ENCODE measurements around the gene DYRK1B.
"Not testable (repeated sequence)": the region's sequence is repeated elsewhere in the genome, so short reads cannot be mapped to it uniquely, and the experiment has no call there.

The DYRK1B gene

GRCh38 chr19:39833464-39834286 is at the start of gene DYRK1B:
DYRK1B (minus strand) TSS chr19:39834162; CDS start chr19:39831867, 2,295 bp downstream.
- peak within 1 kb of the TSS; percentile 74 for H3K4me3 Mint-ChIP-seq
- peak within 1 kb of the TSS; percentile 94 for H3K27ac Mint-ChIP-seq
- peaks cover 25% of the 10 kb centered on the region for H3K4me1 Mint-ChIP-seq
- ATAC-seq = peak; percentile 93
- H3K9me3 Mint-ChIP-seq = no peaks in the 10 kb centered on the region
- peak; percentile 97 for DNase-seq
- peaks cover 3% of the 10 kb centered on the region for H3K27me3 Mint-ChIP-seq
- H3K36me3 Mint-ChIP-seq (ENCODE audit: low read depth) = peaks cover 57% of the 10 kb centered on the region

GRCh38 chr19:39882645-39883044 is 48.7 kb upstream of the DYRK1B start:
- DNase-seq; H3K36me3 Mint-ChIP-seq (ENCODE audit: low read depth); H3K9me3 Mint-ChIP-seq; ATAC-seq; H3K4me1 Mint-ChIP-seq; H3K27me3 Mint-ChIP-seq; H3K4me3 Mint-ChIP-seq; H3K27ac Mint-ChIP-seq: not testable (repeated sequence)

- ATAC-seq (peak; percentile 62), DNase-seq (peak; percentile 34)
- H3K4me3 Mint-ChIP-seq; H3K4me1 Mint-ChIP-seq; H3K36me3 Mint-ChIP-seq (ENCODE audit: low read depth); H3K9me3 Mint-ChIP-seq; H3K27me3 Mint-ChIP-seq; H3K27ac Mint-ChIP-seq: not testable (repeated sequence)
These were observed 47.6 kb upstream of the DYRK1B start for GRCh38 chr19:39881495-39882110.

- not testable (repeated sequence) for DNase-seq; H3K4me1 Mint-ChIP-seq; H3K27ac Mint-ChIP-seq; H3K27me3 Mint-ChIP-seq; H3K4me3 Mint-ChIP-seq; H3K36me3 Mint-ChIP-seq (ENCODE audit: low read depth); ATAC-seq; H3K9me3 Mint-ChIP-seq
These were observed 46.3 kb upstream of the DYRK1B start for GRCh38 chr19:39880241-39880640.

GRCh38 chr19:39879796-39880195 is 45.8 kb upstream of the DYRK1B start:
- DNase-seq; H3K27me3 Mint-ChIP-seq; H3K4me1 Mint-ChIP-seq; ATAC-seq; H3K36me3 Mint-ChIP-seq (ENCODE audit: low read depth); H3K9me3 Mint-ChIP-seq; H3K27ac Mint-ChIP-seq; H3K4me3 Mint-ChIP-seq: not testable (repeated sequence)

GRCh38 chr19:39878866-39879265 is 44.9 kb upstream of the DYRK1B start:
- ATAC-seq; H3K27me3 Mint-ChIP-seq; DNase-seq; H3K9me3 Mint-ChIP-seq; H3K4me3 Mint-ChIP-seq; H3K27ac Mint-ChIP-seq; H3K36me3 Mint-ChIP-seq (ENCODE audit: low read depth); H3K4me1 Mint-ChIP-seq: not testable (repeated sequence)

GRCh38 chr19:39878398-39878797 is 44.4 kb upstream of the DYRK1B start:
- Mint-ChIP-seq H3K4me1 (no peaks in the 10 kb centered on the region), H3K9me3 (no peaks in the 10 kb centered on the region), H3K4me3 (no peak overlapping the region), H3K27me3 (no peaks in the 10 kb centered on the region), H3K36me3 (ENCODE audit: low read depth) (peaks cover 2% of the 10 kb centered on the region), H3K27ac (no peak overlapping the region)
- ATAC-seq (no peak), DNase-seq (no peak)

GRCh38 chr19:39877982-39878381 is 44.0 kb upstream of the DYRK1B start:
- not testable (repeated sequence) for H3K27ac Mint-ChIP-seq; DNase-seq; ATAC-seq; H3K4me3 Mint-ChIP-seq; H3K27me3 Mint-ChIP-seq; H3K36me3 Mint-ChIP-seq (ENCODE audit: low read depth); H3K9me3 Mint-ChIP-seq; H3K4me1 Mint-ChIP-seq

GRCh38 chr19:39877488-39877887 is 43.5 kb upstream of the DYRK1B start:
- ATAC-seq; H3K27ac Mint-ChIP-seq; DNase-seq; H3K4me1 Mint-ChIP-seq; H3K27me3 Mint-ChIP-seq; H3K36me3 Mint-ChIP-seq (ENCODE audit: low read depth); H3K9me3 Mint-ChIP-seq; H3K4me3 Mint-ChIP-seq: not testable (repeated sequence)

GRCh38 chr19:39876486-39876885 is 42.5 kb upstream of the DYRK1B start:
- DNase-seq; H3K27ac Mint-ChIP-seq; ATAC-seq; H3K36me3 Mint-ChIP-seq (ENCODE audit: low read depth); H3K4me3 Mint-ChIP-seq; H3K4me1 Mint-ChIP-seq; H3K27me3 Mint-ChIP-seq; H3K9me3 Mint-ChIP-seq: not testable (repeated sequence)

GRCh38 chr19:39875401-39875864 is 41.5 kb upstream of the DYRK1B start:
- H3K9me3 Mint-ChIP-seq; H3K4me1 Mint-ChIP-seq; DNase-seq; H3K36me3 Mint-ChIP-seq (ENCODE audit: low read depth); H3K27me3 Mint-ChIP-seq; H3K27ac Mint-ChIP-seq; ATAC-seq; H3K4me3 Mint-ChIP-seq: not testable (repeated sequence)

- DNase-seq (no peak), ATAC-seq (no peak)
- no peaks in the 10 kb centered on the region for H3K4me1 Mint-ChIP-seq
- H3K4me3 Mint-ChIP-seq = no peak overlapping the region
- no peaks in the 10 kb centered on the region for H3K27me3 Mint-ChIP-seq
- H3K27ac Mint-ChIP-seq = no peak overlapping the region
- H3K9me3 Mint-ChIP-seq = no peaks in the 10 kb centered on the region
- H3K36me3 Mint-ChIP-seq (ENCODE audit: low read depth) = peaks cover 2% of the 10 kb centered on the region
These were observed 40.4 kb upstream of the DYRK1B start for GRCh38 chr19:39874404-39874803.

- H3K9me3 Mint-ChIP-seq = no peaks in the 10 kb centered on the region
- no peak for ATAC-seq
- H3K36me3 Mint-ChIP-seq (ENCODE audit: low read depth) = peaks cover 2% of the 10 kb centered on the region
- H3K27me3 Mint-ChIP-seq = no peaks in the 10 kb centered on the region
- no peak overlapping the region for H3K27ac Mint-ChIP-seq
- H3K4me1 Mint-ChIP-seq = no peaks in the 10 kb centered on the region
- no peak overlapping the region for H3K4me3 Mint-ChIP-seq
- no peak for DNase-seq
These were observed 39.4 kb upstream of the DYRK1B start for GRCh38 chr19:39873385-39873784.

- no peaks in the 10 kb centered on the region for H3K27me3 Mint-ChIP-seq
- no peak for DNase-seq
- no peaks in the 10 kb centered on the region for H3K4me1 Mint-ChIP-seq
- H3K27ac Mint-ChIP-seq = no peak overlapping the region
- H3K36me3 Mint-ChIP-seq (ENCODE audit: low read depth) = no peaks in the 10 kb centered on the region
- H3K4me3 Mint-ChIP-seq = no peak overlapping the region
- no peaks in the 10 kb centered on the region for H3K9me3 Mint-ChIP-seq
- ATAC-seq = no peak
These were observed 38.2 kb upstream of the DYRK1B start for GRCh38 chr19:39871886-39872866.
